ES-I3 (cell line): ENCODE measurements around the gene SMC6.

Experiments used
- H3K36me3 ChIP-seq: 2 replicates; pipeline ENCODE4 v1.6.1; 2013; ENCODE audit warnings: mild to moderate bottlenecking, low read length, control low read depth, moderate library complexity; ENCODE audit not compliant: insufficient read depth
- H3K4me1 ChIP-seq: 2 replicates; pipeline ENCODE4 v1.6.1; 2013; ENCODE audit warnings: mild to moderate bottlenecking, control low read depth, low read length; ENCODE audit not compliant: insufficient read depth
- H3K9ac ChIP-seq: 2 replicates; pipeline ENCODE4 v1.6.1; 2013; ENCODE audit warnings: low read depth, mild to moderate bottlenecking, low read length, moderate library complexity
- H3K9me3 ChIP-seq: 2 replicates; pipeline ENCODE4 v1.6.1; 2013; ENCODE audit warnings: mild to moderate bottlenecking, low read length, moderate library complexity; ENCODE audit not compliant: control insufficient read depth, insufficient read depth

The SMC6 gene

GRCh38 chr2:17667898-17668297, 85.7 kb downstream of the SMC6 start:
- Histone ChIP-seq H3K36me3 (peaks cover 18% of the 10 kb centered on the region), H3K9me3 (no peaks in the 10 kb centered on the region), H3K4me1 (no peaks in the 10 kb centered on the region)

GRCh38 chr2:17664534-17664933, 89.1 kb downstream of the SMC6 start:
- H3K4me1 ChIP-seq: no peaks in the 10 kb centered on the region
- H3K9ac ChIP-seq: no peak overlapping the region
- no peaks in the 10 kb centered on the region for H3K9me3 ChIP-seq
- peaks cover 11% of the 10 kb centered on the region for H3K36me3 ChIP-seq

More at GRCh38 chr2:17667898-17668297, 85.7 kb downstream of the SMC6 start:
- H3K9ac ChIP-seq: no peak overlapping the region

GRCh38 chr2:17662723-17663122, 90.9 kb downstream of the SMC6 start:
- peaks cover 6% of the 10 kb centered on the region; the same call in 1 of the 2 replicates for H3K36me3 ChIP-seq
- H3K9me3 ChIP-seq: no peaks in the 10 kb centered on the region
- H3K4me1 ChIP-seq: no peaks in the 10 kb centered on the region
- H3K9ac ChIP-seq: no peak overlapping the region

- Histone ChIP-seq H3K36me3 (peaks cover 4% of the 10 kb centered on the region; the same call in 1 of the 2 replicates), H3K9ac (no peak overlapping the region), H3K4me1 (no peaks in the 10 kb centered on the region), H3K9me3 (no peaks in the 10 kb centered on the region)
Observed at GRCh38 chr2:17661460-17661859, 92.2 kb downstream of the SMC6 start.

- Histone ChIP-seq H3K36me3 (peaks cover 4% of the 10 kb centered on the region; the same call in 1 of the 2 replicates), H3K4me1 (no peaks in the 10 kb centered on the region), H3K9me3 (no peaks in the 10 kb centered on the region), H3K9ac (no peak overlapping the region)
Observed at GRCh38 chr2:17660219-17660618, 93.4 kb downstream of the SMC6 start.

- Histone ChIP-seq H3K36me3 (peaks cover 4% of the 10 kb centered on the region; the same call in 1 of the 2 replicates), H3K4me1 (no peaks in the 10 kb centered on the region), H3K9me3 (no peaks in the 10 kb centered on the region), H3K9ac (no peak overlapping the region)
Observed at GRCh38 chr2:17658251-17658843, 95.3 kb downstream of the SMC6 start.

- H3K9me3 ChIP-seq: no peaks in the 10 kb centered on the region
- H3K36me3 ChIP-seq: peaks cover 5% of the 10 kb centered on the region; the same call in 1 of the 2 replicates
- H3K9ac ChIP-seq: no peak overlapping the region
- no peaks in the 10 kb centered on the region; the same call in 1 of the 2 replicates for H3K4me1 ChIP-seq
Observed at GRCh38 chr2:17657759-17658158, 95.9 kb downstream of the SMC6 start.

- H3K9ac ChIP-seq: no peak overlapping the region
- no peaks in the 10 kb centered on the region for H3K9me3 ChIP-seq
- H3K36me3 ChIP-seq: peaks cover 7% of the 10 kb centered on the region; the same call in 1 of the 2 replicates
- H3K4me1 ChIP-seq: no peaks in the 10 kb centered on the region; the same call in 1 of the 2 replicates
Observed at GRCh38 chr2:17652681-17653394, 100.8 kb downstream of the SMC6 start.

GRCh38 chr2:17649026-17649425, 104.6 kb downstream of the SMC6 start:
- peaks cover 7% of the 10 kb centered on the region; the same call in 1 of the 2 replicates for H3K36me3 ChIP-seq
- H3K9me3 ChIP-seq: no peaks in the 10 kb centered on the region
- H3K4me1 ChIP-seq: peaks cover 21% of the 10 kb centered on the region
- no peak overlapping the region for H3K9ac ChIP-seq

GRCh38 chr2:17648581-17648980, 105.0 kb downstream of the SMC6 start:
- Histone ChIP-seq H3K9me3 (no peaks in the 10 kb centered on the region), H3K4me1 (peaks cover 24% of the 10 kb centered on the region), H3K36me3 (peaks cover 7% of the 10 kb centered on the region; the same call in 1 of the 2 replicates), H3K9ac (no peak overlapping the region)

GRCh38 chr2:17646838-17647701, 106.5 kb downstream of the SMC6 start:
- H3K9ac ChIP-seq: no peak overlapping the region
- H3K9me3 ChIP-seq: no peaks in the 10 kb centered on the region
- H3K4me1 ChIP-seq: peaks cover 34% of the 10 kb centered on the region
- peaks cover 4% of the 10 kb centered on the region; the same call in 1 of the 2 replicates for H3K36me3 ChIP-seq

- H3K4me1 ChIP-seq: peaks cover 34% of the 10 kb centered on the region
- H3K9ac ChIP-seq: no peak overlapping the region
Observed at GRCh38 chr2:17646081-17646554, 107.5 kb downstream of the SMC6 start.

GRCh38 chr2:17644997-17645720, 108.5 kb downstream of the SMC6 start:
- Histone ChIP-seq H3K9ac (no peak overlapping the region), H3K36me3 (no peaks in the 10 kb centered on the region), H3K4me1 (peaks cover 34% of the 10 kb centered on the region), H3K9me3 (no peaks in the 10 kb centered on the region)

More at GRCh38 chr2:17646081-17646554, 107.5 kb downstream of the SMC6 start:
- Histone ChIP-seq H3K36me3 (peaks cover 3% of the 10 kb centered on the region; the same call in 1 of the 2 replicates), H3K9me3 (no peaks in the 10 kb centered on the region)
